HG03103 (cell line): ENCODE results near the gene FABP3.

Experiments used
- ATAC-seq: cut with Tn5 transposase; IDR thresholded peaks from one replicate; pipeline ENCODE4 v1.9.1; 2021; ENCODE audit warnings: low read depth; ENCODE audit not compliant: unreplicated experiment

The FABP3 gene

GRCh38 chr1:31373056-31373896, at the start of gene FABP3:
Gene FABP3, minus strand, starts transcription at chr1:31373076. Its CDS starts 62 bp downstream, at chr1:31373014.
- no peak for ATAC-seq

GRCh38 chr1:31421371-31422040, 48.6 kb upstream of the FABP3 start:
- ATAC-seq: no peak

- no peak for ATAC-seq
Observed at GRCh38 chr1:31420716-31421115, 47.8 kb upstream of the FABP3 start.

- no peak for ATAC-seq
Observed at GRCh38 chr1:31418626-31419323, 45.9 kb upstream of the FABP3 start.

GRCh38 chr1:31417148-31417547, 44.3 kb upstream of the FABP3 start:
- no peak for ATAC-seq

- no peak for ATAC-seq
Observed at GRCh38 chr1:31416101-31416736, 43.3 kb upstream of the FABP3 start.

GRCh38 chr1:31415658-31416057, 42.8 kb upstream of the FABP3 start:
- no peak for ATAC-seq

GRCh38 chr1:31414980-31415370, 42.1 kb upstream of the FABP3 start:
- ATAC-seq: no peak

GRCh38 chr1:31413405-31414001, 40.6 kb upstream of the FABP3 start:
- no peak for ATAC-seq

GRCh38 chr1:31412732-31413404, 40.0 kb upstream of the FABP3 start, which contains the start of gene SERINC2:
Gene SERINC2, plus strand, starts transcription at chr1:31413213. Its CDS starts 53 bp downstream, at chr1:31413266.
- no peak for ATAC-seq

- ATAC-seq: no peak
Observed at GRCh38 chr1:31412205-31412604, 39.3 kb upstream of the FABP3 start.

GRCh38 chr1:31410871-31411270, 38.0 kb upstream of the FABP3 start:
- ATAC-seq: no peak

- no peak for ATAC-seq
Observed at GRCh38 chr1:31409946-31410858, 37.3 kb upstream of the FABP3 start.

GRCh38 chr1:31408788-31409318, 36.0 kb upstream of the FABP3 start:
- no peak for ATAC-seq

GRCh38 chr1:31407029-31407626, 34.3 kb upstream of the FABP3 start:
- ATAC-seq: no peak

GRCh38 chr1:31405578-31406245, 32.8 kb upstream of the FABP3 start:
- no peak for ATAC-seq

GRCh38 chr1:31401241-31401640, 28.4 kb upstream of the FABP3 start:
- no peak for ATAC-seq

- ATAC-seq: no peak
Observed at GRCh38 chr1:31400393-31400792, 27.5 kb upstream of the FABP3 start.
